GM18505 (cell line): ENCODE data around the gene STRAP.

Experiments used
- ATAC-seq: cut with Tn5 transposase; IDR thresholded peaks from one replicate; pipeline ENCODE4 v1.9.1; 2021; ENCODE audit not compliant: unreplicated experiment
- POLR2A ChIP-seq: IDR thresholded peaks from 4 replicates; pipeline ENCODE4 v1.6.1; 2011; ENCODE audit warnings: borderline replicate concordance; ENCODE audit not compliant: insufficient read depth, insufficient read length; ENCODE audit errors: extremely low read depth

The STRAP gene, protein sequence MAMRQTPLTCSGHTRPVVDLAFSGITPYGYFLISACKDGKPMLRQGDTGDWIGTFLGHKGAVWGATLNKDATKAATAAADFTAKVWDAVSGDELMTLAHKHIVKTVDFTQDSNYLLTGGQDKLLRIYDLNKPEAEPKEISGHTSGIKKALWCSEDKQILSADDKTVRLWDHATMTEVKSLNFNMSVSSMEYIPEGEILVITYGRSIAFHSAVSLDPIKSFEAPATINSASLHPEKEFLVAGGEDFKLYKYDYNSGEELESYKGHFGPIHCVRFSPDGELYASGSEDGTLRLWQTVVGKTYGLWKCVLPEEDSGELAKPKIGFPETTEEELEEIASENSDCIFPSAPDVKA

DNA sequence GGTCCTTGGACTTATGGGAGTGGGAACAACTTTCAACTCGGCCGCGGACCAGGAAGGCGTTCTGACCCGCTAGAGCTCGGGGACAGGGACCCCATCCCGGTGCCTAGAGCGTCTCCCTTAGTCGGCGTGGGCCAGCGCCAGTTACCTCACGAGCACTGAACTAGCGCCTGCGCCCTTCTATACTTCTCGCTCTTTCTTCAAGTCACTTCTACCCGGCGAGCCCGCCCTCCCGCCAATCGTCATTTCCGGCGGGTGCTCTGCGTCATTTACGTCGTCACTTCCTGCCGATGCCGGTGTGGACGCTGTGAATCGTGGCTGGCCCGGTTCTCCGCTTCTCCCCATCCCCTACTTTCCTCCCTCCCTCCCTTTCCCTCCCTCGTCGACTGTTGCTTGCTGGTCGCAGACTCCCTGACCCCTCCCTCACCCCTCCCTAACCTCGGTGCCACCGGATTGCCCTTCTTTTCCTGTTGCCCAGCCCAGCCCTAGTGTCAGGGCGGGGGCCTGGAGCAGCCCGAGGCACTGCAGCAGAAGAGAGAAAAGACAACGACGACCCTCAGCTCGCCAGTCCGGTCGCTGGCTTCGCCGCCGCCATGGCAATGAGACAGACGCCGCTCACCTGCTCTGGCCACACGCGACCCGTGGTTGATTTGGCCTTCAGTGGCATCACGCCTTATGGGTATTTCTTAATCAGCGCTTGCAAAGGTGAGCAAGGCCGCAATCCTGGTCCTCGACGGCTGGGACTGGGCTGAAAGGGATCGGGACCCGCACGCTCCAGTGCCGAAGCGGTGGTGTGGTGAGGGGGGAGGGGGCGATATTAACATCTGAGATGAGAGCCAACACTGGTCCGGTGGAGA, at the start of gene STRAP:
Gene STRAP (plus strand): TSS at position 270 of the 854 bp plus-strand sequence. CDS start 321 bp downstream, at position 591.
- TF ChIP-seq POLR2A, result peak; percentile 98

DNA sequence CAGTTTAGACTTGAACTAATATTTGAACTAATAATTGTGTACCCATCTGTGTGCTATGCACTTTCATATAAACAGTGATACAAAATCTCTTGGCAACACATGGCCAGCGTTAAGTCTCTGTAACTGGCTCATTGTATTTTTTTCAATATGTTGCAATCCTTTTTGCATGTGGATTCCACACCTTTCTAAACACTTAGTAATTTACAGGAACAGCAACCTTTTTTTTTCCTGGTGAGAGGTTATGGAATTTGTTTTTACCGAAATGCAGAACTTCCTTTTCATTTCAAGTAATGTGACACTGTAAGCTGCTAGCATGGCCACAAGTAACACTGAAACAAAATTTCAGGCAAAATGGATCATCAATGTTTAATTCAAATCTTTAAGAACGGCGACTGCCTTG, 47.6 kb upstream of the STRAP start:
- no peak for TF ChIP-seq POLR2A
- no peak for ATAC-seq

More for the DNA sequence above, at the start of gene STRAP:
- peak; percentile 97 for ATAC-seq

DNA sequence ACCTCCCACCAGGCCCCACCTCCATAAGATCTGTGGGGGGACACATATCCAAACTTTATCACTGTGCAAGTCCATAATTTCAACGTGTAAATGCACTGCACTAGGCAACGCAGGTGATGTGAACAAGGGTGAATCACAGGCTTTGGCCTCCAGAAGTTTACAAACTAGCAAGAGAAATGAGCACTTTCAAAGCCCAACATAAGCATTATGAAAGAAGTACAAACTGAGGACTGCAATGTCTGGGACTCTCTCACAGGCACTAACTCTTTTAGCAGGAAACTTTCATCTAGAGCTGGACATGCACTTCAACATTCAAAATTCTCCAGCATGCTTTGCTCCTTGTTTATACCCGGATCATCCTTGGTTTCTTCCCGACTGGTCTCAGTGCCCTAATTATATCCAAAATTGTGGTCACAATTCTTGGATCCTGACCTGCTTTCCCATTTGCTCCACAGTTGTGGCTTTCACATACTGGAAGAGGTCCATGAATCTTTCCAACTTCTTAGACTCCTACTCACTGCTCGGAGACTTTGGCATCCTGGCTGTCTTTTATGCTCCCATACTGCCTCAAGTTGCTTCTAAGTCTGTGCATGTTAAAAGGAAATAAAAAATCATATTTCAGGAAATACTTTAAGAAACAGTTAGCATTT, 44.9 kb upstream of the STRAP start:
- no peak for TF ChIP-seq POLR2A
- ATAC-seq, result no peak

DNA sequence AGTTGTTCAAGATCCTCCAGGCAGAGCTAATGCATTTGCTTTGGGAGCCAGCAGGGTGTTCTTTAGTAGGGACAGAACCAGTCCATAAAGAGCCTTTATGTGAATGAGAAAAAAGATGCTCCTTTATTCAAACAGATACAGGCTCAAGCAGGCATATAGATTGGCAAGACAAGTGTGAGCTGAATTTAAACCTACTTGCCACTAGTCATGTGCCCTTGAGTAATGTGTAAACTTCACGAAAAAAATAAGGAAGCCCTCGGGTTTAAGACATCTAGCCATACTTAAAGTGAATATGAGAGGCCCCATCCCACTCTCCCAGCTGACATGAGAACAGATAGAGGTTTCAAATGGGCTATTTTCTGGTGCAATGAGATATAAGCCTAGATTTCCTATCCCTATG, 43.1 kb upstream of the STRAP start:
- ATAC-seq, result no peak
- TF ChIP-seq POLR2A, result no peak

DNA sequence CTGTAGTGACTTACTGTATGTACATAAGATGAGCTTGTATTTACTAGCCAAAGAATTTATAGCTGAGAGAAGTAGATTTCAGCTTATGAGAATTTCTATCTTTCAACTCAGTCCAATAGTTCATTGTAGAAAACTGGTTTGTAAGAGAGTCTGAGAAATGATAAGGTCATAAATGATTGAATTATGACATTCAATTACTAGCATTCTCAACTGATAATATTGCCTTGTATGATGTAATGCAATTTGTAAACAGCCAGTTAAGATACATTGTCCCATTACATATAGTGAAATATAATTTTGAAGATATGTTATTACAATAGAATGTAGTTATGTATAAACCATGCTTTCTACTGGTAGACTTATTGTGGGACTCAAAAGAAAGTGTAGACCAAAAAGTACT, 42.5 kb upstream of the STRAP start:
- no peak for ATAC-seq
- TF ChIP-seq POLR2A, result no peak

DNA sequence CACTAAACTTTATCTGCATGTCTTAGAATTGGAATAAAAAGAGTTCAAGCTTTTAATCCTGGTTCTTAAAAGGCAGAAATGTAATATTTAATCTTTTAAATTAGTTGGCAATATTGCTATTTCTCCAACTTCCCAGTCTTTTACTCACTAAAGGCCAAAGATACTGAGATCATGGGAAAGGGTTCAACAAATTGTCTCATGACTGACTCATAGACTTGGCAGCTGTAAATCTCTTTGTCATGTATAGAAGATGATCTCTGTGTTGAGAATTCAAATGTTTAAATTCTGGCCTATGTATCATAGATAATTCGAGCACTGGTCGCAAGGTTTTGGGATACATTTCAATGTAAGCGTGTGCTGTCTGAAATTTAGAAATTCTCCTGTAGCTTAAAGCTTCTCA, 40.1 kb upstream of the STRAP start:
- no peak for TF ChIP-seq POLR2A
- ATAC-seq, result no peak

DNA sequence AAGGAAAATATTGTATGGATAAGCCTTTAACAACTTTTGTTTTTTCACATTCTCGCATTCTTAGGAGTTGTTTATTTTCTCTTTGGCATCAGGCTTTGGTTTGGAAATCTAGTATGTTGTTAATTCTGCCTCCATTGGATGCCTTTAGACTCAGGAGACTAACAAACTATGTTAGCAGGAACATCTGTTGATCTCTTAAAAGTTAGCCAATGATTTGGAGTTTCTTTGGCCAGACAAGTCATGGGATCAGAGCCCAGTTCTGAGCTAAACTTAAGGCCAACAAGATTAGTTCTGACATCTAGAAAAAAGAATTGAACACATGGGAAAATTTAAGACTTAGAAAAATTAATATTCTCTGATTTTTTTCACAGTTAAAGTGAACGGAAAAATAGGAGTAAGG, 35.3 kb upstream of the STRAP start:
- no peak for ATAC-seq
- no peak for TF ChIP-seq POLR2A

DNA sequence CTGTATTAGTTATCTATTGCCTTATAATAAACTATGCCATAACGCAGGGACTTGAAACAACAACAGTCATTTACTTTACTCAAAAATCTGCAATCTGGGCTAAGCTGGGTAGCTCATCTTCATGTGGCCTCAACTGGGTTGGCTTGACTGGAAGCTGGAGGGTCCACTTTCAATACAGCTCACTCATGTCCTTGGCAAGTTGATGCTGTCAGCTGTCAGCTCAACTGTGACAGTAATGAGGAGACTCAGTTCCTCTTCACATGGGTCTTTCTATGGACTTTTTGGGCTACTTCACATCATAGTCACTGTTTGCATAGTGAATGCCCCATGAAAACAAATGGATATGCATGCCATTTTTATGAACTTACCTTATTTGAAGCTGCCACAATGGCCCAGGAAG, 33.6 kb upstream of the STRAP start:
- no peak for TF ChIP-seq POLR2A

DNA sequence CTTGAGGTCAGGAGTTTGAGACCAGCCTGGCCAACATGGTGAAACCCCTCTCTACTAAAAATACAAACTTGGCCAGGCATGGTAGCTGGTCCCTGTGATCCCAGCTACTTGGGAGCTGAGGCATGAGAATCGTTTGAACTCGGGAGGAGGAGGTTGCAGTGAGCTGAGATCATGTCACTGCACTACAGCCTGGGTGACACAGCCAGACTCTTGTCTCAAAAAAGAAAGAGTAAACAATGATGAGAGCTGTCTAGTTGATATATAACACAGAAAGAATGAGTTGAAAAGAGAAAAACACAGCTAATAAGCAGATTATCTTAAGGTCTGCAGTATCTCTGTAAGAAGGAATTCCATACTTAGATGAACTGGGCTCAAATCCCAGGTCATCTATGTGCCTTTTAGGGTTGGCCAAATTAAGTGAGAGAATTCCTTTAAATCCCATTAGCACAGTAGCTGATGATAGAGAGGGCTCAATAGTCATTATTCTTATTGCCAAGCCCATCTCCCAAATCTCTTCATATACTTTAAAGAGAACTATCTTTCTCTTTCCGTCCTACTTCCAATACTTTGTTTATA, 31.1 kb upstream of the STRAP start:
- no peak for ATAC-seq

More for the DNA sequence above, 33.6 kb upstream of the STRAP start:
- ATAC-seq, result no peak

DNA sequence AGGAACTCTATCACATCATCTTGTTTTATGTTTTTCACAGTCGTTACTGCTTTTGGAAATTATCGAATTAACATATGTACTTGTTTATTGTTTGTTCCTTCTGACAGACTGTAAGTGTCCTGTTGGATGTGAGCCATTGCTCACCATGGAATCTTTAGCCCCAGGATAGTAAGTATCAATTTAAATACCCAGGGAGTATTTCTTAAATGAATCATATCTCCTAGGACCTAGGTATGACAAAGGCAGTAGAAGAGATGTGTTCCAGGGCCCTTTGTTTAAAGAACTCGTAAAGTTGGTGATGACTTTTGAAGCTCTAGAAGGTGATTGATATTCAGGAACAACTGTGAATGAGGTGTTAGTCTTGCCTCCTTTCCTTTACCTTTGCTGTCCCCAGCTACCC, 30.3 kb upstream of the STRAP start:
- no peak for ATAC-seq
- no peak for TF ChIP-seq POLR2A

More for the DNA sequence above, 31.1 kb upstream of the STRAP start:
- no peak for TF ChIP-seq POLR2A

DNA sequence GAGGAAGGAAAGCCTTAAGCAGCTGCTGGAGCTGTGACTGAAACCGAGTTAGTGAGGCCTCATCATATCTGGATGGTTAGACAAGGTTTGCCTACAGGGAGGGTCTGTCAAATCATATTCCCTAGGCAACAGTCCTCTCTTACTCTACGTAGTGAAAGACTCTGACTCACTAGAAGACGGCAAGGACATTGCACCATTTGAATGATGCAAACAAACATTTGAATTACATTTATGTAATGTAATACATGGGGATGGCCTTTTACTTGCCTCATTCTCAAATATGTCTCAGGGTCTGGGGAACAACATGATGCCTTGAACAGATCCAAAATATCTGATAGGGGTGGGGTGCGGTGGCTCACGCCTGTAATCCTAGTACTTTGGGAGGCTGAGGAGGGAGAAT, 29.8 kb upstream of the STRAP start:
- TF ChIP-seq POLR2A, result no peak
- no peak for ATAC-seq

DNA sequence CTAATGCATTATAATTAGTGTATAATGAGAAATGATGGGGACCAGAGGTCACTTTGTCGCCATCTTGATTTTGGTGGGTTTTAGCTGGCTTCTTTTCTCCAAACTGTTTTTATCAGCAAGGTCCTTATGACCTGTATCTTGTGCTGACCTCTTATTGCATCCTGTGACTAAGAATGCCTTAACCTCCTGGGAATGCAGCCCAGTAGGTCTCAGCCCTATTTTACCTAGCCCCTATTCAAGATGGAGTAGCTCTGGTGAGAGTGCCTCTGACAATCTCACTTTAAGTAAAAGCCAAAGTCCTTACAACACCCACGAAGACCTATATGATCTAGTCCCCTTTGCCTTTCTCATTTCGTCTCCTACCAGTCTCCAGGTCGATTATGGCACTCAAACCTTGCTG, 28.3 kb upstream of the STRAP start:
- TF ChIP-seq POLR2A, result no peak
- no peak for ATAC-seq

DNA sequence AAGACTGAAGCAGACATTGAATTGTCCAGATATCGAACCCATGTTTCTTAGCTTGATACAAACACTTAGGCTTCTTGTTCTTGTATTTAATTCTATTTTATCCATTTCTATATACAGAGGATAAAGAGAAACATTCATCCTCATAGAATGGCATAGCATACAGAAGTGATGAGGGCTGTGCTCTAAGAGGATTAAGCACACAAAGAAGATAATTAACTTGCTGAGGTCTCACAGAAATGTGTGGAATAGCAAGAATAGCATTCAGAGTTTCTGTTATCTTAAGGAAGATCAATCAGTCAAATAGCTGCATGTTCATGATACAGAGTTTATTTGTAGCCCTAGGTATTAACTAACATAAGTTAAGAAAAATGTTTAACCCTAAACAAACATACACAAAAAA, 27.3 kb upstream of the STRAP start:
- no peak for TF ChIP-seq POLR2A

More for the DNA sequence above, 27.3 kb upstream of the STRAP start:
- ATAC-seq, result no peak
